Stimulated activated CD8-positive, alpha-beta memory T cell treated with anti-CD3 and anti-CD28 coated beads, Interleukin-12 subunit alpha, Interleukin-12 subunit beta, amount 100 ng/mL, for 24 hours (primary cell): Measurements from ENCODE around the gene MED26.

ENCODE experiments used
- DNase-seq: peaks from one replicate; pipeline ENCODE4 v3.0.0-alpha.2; 2020; ENCODE audit errors: extremely low read depth

MED26 gene

DNA sequence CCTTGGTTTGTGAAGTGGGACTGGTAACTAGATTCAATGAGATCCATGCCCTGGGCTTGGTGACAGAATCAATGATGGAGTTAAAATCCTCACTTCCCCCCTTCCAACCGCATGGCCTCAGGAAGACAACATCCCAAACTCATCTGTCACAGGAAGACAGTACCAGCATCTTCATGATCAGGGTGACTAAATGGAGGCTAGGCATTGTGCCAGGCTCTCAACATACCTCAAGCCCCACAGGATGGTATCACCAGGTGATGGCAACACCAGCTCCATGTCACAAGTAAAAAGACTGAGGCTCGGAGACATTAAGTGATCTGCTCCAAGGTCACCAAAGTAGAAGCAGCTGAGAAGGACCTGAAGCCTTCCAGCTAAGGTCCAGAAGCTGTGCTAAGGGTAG lies 14.2 kb downstream of the MED26 start:
- DNase-seq: no peak

DNA sequence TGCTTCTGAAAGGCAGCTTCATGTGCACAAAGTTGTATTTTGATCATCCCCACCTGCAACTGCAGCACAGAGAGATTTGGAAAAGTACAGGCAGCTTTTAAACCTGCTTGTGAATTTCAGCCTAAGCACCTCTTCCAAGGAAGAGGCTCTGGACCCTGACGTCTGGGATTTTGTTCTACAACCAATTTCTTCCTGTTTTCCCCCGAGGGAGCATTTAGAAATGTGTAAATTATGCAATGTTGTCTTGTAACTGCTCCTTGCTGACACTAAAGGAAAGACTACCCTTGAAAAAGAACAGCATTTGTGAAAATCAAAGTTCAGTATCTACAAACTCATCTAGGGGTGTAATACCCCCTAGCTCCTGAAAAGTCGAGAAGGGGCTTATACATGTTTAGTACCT lies 15.4 kb downstream of the MED26 start:
- no peak for DNase-seq

DNA sequence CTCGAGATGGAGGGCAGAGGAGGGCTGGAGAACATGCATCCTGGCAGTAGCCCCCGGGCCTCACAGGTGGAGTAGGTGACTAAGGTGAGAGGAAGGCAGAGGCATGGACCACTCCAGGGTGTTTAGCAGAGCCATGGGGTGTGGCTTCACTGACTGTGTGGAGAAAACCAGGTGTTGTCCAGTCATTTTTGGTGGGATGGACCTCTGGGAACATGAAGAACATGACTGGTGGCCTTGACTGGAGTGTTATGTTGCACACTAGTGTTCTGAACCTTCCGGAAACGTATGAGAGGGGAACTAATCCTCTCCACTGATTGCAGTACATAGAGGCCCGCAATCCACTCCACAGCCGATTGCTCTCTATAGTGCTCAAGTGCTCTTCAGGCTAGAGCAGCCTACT lies 16.9 kb downstream of the MED26 start:
- no peak for DNase-seq

DNA sequence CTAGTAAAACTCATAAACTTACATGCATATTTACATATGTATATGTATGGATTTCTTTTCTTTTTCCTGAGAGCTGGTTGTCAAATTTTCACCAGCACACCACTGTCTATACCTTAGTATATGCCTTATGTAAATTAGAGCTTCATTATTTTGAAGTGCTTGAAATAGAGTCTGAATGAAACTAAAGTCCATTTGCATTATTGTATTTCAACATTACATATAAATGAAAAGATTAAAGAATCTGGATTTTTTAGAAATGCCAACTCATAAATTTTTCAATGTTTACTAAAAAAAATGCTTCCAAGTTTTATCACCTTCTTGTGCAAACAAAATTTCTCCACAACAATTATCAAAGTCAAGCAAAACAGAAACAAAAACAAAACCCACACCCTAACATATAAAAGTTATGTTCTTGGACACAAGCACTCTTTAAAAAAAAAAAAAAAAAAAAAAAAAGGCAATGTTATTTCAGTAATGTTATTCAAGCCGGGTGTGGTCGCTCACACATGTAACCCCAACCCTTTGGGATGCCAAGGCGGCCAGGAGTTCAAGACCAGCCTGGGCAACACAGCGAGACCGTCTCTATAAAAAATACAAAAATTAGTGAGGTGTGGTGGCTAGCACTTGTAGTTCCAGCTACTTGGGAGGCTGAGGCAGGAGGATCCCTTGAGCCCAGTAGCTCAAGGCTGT lies 18.3 kb downstream of the MED26 start:
- DNase-seq: no peak

DNA sequence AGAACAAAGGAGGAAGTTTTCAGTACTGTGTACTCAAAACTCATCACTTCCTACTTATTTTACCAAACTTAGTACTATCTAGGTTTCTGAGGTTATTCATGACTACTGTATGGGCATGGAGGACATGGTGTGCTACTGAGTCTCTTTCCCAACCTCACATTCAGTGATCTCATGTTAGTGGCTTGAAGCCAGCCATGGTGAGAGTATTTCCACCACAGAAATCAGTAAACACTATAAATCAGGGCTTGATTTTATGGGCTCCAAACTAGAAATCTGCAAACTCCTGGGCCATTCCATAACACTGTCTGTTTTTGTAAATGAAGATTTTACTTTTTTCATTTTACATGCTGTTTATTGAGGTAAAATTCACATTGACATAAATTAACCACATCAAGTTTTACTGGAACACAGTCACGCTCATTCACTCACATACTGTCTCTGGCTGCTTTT lies 19.7 kb downstream of the MED26 start:
- DNase-seq: no peak

DNA sequence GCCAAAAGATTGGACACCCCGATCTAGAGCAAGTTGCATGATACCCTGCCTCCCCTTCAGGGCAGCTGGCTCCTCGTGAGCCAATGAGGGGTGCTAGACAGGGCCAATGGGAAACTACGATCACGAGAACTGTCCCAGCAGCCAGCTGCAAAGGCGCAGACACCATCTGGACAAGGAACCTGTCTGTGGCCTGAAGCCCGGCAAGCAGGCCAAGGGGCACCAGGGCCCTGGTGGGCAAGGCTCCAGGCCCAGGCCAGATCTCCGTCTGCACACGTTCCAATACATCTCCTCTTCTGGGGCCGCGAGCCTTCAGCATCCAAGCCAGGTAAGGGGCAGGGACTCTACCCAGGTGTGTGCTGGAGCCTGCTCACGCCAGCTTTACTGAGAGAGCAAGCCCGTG lies 20.2 kb downstream of the MED26 start:
- DNase-seq: no peak

DNA sequence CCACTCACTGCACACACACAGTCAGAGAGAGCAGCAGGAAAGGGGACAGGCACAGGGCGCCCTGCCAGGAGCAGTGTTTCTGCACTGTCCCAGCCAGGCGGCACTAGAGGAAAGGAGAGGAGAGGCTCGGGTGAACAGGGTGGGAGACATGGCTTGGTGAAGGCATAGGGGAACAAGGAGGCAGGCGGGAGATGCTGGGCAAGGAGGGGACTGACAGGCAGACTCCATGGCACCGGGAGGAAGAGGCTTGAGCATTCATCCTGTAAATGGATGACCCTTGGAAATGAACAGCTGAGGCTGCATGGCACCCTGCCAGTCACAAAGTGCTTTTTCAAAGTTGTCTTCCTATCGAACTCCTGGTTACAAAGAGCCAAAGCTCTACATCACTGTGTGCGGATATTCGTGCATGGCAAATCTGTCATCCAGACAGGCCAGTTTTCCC lies 22.4 kb downstream of the MED26 start:
- no peak for DNase-seq

DNA sequence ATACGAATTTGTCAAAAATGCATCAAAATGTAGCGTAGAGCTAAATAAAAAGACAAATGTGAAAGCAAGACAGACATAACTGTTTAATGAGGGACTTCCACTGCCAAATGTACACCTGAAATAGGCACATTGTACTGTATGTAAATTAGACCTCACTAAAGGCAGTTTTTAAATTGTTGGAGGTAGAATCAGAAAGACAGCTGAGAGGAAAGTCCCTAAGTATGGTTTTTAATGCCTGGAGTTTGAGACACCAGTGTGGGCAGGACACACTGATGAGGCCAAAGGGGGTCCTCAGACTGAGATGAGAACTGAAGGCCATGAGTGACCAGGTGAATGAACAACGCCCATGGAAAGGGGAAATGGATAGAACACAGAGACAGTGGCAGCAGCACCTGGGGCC lies 22.9 kb downstream of the MED26 start:
- no peak for DNase-seq

DNA sequence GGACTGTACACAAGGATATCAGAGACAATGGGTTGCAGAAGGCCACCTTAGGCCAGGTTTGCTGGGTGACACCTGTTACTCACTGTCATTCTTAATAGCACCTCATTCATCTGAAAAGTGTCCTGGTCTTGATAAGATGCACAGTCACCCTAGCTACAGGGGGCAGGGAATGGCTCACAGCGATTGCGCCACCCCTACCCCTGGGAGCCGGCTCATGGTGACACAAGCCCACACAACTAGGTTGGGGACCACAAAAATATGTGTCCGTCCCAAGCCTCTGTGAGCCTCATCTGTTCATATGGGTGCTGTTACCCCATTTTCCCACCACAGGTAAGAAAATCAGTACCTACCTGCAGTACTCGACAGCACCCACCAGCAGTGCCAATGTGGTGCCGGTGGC lies 23.4 kb downstream of the MED26 start:
- no peak for DNase-seq

DNA sequence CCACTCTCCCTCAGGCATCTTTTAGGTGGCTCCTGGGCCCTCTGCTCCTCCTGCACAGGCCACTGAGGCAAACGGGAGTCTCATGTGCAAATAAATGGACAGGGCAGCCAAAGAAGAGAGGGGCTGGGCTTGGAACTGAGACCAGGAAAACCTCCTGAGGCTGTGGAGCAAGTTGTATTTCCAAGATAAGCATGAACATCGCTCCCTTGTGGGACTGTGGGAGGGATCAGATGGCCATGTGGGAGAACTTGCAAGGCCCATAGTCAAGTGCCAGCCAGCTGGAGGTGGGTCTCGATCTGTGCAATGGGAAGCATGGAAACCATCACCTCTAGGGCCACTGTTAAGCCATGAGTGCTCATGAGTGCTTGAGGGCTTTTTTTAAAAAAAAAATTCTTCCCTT lies 24.9 kb downstream of the MED26 start:
- DNase-seq: no peak

DNA sequence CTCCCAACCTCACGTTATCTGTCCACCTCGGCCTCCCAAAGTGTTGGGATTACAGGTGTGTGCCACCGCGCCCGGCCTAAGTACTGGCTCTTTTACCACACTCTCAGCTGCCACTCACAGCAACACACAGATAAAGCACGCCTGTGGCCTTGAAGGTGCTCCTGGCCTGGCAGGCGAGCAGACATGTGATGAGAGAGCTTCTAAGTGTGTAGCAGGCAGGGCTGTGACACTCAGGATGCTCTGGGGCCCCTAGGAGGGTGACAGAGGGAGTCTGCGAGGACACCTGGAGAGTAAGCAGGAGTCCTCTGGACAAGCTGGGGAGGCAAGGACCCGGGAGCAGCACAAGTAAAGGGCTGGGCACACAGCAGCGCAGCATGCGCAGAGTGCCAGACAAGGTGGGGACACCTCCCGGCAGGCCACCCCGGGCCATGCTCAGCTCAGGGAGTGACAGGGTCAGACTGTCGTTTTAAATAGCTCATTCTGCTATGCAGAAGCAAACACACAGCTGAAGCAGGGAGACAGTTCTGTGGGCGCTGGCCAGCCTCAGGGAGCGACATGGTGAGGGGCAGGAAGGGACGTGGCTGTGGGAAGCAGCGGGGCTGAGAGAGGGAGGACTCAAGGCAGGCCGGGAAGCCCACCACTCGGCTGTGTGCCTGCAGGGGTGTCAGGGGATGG lies 26.5 kb downstream of the MED26 start:
- DNase-seq: no peak

DNA sequence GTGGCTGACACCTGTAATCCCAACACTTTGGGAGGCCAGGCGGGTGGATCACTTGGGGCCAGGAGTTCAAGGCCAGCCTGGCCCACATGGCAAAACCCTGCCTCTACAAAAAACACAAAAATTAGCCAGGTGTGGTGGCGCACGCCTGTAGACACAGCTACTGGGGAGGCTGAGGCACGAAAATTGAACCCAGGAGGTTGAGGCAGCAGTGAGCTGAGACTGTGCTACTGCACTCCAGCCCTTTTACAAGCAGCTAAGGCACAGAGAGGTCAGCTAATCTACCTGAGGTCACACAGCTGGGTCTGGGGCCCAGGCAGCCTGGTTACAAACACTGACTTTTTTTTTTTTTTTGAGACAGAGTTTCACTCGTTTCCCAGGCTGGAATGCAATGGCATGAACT lies 27.2 kb downstream of the MED26 start:
- DNase-seq: no peak

DNA sequence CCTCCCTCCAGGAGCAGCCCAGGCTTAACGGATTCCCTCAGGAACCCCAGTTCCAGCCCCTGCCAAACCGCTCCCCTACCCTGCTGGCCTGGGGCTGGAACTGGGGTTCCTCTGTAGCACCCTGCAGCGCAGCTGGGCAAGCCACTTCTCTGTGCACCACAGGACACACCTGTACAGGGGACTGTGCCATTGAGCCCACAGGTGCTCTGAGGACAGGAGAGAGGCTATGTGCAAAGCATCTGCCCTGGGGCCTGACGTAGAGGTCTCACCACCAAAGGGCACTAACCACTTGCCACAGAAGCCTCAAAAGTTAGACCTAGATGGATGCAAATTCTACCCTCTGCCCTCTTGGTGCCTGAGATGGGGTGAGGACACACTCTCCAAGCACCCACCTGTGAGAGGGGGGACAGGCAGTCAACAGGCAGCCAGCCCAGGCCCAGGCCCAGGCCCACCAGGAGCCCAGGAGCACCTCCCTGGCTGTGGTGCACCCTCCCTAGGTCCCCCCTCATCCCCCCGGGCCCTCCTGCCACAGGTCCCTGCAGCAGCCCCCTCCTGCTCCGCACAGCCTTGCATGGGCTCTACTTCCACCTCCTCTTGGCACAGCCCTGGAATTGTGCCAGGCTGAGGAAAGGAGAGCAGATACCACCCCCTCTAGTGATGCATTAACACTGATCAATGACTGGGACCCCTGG lies 28.2 kb downstream of the MED26 start:
- no peak for DNase-seq

DNA sequence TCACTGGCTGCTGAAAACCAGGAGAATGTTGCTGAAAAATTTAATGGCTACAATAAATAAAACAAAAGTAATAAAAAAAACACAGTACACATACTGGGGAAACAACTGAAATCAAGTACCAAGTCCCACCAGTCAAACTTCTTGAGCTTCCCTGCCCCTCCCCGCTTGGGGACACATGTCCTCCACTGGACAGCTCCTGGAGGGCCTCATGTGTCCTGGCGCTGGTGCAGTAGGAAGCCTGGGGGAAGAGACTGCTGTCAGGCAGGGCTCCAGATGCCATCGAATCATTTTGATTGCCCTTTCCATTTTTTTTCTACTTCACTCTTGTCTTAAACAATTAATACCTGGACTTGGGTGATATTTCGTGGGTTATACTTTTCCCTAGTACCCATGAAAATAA lies 29.2 kb downstream of the MED26 start:
- DNase-seq: no peak

DNA sequence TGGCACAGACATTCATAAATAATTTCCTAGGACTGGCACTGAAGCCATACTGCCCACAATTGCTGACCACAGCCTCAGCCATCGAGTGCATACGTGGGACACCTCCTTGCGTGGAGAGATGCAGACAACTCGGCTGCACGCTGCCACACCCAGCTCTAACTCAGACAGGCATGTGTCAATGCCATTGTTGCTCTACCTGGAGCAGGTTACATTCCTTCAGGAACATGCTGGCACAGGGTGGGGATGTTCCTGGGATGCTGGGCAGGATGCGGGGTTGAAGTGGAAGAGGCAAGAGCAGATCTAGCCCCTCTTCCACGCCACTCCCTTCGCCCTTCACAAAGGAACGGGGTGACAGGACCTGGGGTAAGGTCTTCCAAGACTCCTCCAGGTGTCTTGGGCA lies 31.6 kb downstream of the MED26 start:
- DNase-seq: no peak

DNA sequence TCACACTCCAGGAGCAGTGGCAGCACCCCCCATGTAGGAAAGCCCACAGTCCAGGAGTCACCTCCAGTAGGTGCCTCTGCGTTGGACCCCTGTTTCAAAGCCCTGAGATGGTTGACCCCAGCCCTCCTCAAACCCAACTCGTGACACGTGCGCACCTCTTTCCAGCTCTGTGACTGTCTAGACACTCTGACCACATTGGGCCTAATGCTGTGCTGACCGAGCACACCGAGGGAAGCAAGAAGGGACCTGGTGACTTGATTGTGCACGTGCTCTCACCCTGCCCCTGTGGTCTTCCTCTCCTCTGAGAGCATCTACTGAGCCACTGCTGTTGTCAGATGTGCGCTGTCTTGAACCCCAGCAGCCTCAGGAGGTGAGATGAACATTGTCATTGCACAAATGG lies 32.9 kb downstream of the MED26 start:
- no peak for DNase-seq

DNA sequence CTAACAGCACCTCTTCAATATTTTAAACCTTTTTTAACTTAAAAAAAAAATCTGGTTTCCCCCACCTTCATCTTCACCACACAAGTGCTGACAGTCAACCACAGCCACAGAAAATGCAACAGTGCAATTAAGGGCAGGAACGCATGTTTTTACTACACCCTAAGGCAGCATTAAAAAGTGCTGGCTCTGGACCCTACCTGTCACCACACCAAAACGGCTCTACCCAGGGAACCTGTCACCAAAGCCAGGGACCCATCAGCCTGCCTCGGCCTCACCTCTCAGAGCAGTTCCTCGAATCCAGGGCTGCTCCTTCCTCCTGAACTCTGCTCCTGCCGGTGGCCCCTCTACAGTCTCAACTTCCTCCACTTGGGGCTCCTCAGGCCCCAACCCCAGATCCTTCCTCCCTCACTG lies 33.3 kb downstream of the MED26 start:
- no peak for DNase-seq

DNA sequence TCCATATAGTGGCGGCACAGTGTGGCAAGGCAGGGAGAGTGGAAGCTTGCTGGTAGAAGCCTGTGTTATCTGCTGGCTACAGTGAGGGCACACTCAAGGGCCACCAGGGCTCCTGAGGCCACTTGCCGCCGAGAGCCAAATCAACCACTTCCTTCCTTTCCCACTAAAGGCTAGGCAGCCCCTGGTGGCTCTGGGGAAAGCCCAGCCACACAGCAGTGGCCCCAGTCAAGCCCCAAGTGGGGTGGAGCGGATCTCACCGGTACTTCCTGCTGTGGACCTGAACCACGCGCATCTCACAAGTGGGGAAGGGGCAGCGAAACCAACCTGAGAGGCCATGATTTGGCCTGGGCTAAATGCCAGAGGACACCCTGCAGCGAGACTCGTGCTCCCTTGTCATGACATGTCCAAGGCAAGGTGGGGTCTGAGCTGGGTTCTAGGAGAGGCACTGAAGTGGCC lies 33.8 kb downstream of the MED26 start:
- no peak for DNase-seq

DNA sequence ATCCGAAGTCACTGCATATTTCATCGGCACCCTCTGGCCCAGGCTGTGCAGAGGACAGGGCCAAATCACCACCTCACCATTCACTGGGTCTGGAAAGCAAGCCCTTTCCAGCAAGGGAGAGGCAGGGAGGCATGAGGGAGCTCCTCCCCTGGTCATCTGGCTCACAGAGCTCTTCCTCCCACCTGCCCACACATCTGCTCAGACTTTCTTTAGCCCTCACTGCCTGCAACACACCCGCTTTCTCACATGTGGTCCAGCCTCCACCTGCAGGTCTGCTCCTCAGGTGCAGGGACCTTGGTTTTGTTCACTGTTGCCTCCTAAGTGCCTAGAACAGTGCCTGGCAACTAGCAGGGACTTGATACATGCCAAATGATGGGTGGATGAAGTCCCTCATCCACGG lies 34.8 kb downstream of the MED26 start:
- DNase-seq: no peak

DNA sequence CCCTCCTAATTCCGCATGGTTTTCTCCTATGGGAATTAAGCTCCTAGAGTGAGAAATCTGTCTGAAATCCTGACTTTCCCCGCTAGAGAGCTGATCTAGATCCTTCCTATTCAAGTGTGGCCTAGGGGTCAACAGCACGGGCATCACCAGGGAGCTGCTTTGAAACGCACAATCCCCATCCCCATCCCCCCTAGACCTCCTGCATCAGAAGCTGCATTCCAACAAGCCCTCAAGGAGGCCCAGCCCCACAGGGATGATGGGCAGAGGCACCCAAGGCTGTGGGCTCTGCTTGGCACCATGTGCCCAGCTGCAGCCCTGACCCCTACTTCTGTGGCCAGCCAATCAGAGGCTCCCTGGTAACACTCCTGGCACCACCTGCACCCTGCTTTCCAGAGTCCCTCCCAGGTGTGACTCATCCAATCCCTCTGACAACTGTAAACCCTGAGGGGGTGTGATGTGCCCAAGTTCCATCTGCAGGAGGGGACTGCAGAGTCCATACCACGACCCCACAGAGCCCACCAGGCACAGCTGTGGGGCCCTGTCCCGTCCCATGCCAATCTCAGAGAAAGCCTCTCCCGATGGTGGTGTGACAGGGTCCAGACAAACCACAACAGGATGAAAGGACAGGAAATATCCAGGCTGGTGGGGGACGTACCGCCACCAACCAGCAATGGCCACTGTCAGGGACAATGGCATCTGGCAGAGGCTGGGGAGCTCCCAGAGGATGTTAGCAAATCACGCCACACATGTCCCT lies 36.0 kb downstream of the MED26 start:
- no peak for DNase-seq

DNA sequence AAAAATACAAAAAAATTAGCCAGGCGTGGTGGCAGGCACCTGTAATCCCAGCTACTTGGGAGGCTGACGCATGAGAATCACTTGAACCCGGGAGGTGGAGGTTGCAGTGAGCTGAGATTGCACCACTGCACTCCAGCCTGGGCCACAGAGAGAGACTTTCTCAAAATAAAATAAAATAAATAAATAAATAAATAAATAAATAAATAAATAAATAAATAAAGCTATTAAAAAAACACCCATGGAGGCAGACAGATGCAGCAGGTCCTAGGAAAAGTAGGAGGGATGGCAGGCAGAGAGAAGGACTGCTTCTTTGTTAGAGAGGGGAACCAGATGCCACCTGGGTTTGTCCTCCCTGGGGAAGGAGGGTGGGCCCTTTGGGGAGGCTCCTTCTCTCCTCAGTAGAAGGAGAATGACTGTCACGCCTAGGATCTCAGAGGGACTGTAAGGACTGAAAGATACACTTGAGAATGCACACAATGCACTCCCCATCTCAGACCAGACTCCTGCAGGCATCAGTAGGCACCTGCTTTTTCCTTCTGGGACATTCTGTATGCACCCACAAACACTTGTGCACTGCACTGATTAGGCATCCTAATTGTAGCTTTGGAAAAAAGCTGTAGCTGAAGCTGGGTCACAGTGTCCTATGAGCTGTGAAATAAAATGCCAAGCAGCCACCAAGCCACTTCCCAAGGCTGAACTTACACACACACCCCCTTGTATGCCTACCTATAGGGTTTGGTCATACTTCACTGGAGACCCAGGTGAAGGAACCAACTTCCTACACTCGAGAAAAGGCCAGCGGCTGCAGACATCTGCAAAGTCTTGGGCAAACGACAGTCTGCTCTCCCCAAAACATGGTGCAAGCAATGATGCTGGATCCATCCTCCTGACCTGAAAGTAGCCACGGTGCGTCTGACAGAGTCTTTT lies 36.9 kb downstream of the MED26 start:
- no peak for DNase-seq
